Heart left ventricle (tissue), 16 donors: Measurements from ENCODE around the gene TMEM248. TPM values are rescaled to one million over a fixed set of nuclear protein-coding genes. Genes with fewer than 3 reads are reported as not detected.

Source experiments
- ATAC-seq, 4 donors: fragments of 200-7000 bp; cut with Tn5 transposase; one replicate each; pipeline ENCODE4 v1.9.1; 2020 to 2022; ENCODE audit warnings: moderate library complexity in 4 of 4, mild to moderate bottlenecking in 3 of 4, moderate number of reproducible peaks in 1 of 4
- DNase-seq, 5 donors: peaks; one replicate each; pipeline ENCODE4 v3.0.0-alpha.2; 2020
- H3K27ac ChIP-seq, 12 donors: fragments of 200-600 bp; sonication (generic) in 4 of 12; one replicate each; pipeline versions ENCODE4 v1.5.0 to v1.8.0; 2016 to 2022; ENCODE audit warnings: mild to moderate bottlenecking in 2 of 12
- H3K27me3 ChIP-seq, 9 donors: fragments of 200-600 bp; sonication (generic) in 2 of 9; one replicate each; pipeline versions ENCODE4 v1.5.1 to v1.8.0; 2016 to 2022; ENCODE audit warnings: mild to moderate bottlenecking in 3 of 9
- H3K36me3 ChIP-seq, 9 donors: fragments of 200-600 bp; sonication (generic) in 2 of 9; one replicate each; pipeline versions ENCODE4 v1.5.0 to v1.8.0; 2018 to 2022; ENCODE audit warnings: mild to moderate bottlenecking in 2 of 9
- H3K4me1 ChIP-seq, 12 donors: fragments of 200-600 bp; sonication (generic) in 4 of 12; one replicate each; pipeline versions ENCODE4 v1.5.0 to v1.8.0; 2016 to 2022; ENCODE audit warnings: mild to moderate bottlenecking in 3 of 12
- H3K4me3 ChIP-seq, 12 donors: fragments of 200-600 bp; sonication (generic) in 4 of 12; one replicate each; pipeline versions ENCODE4 v1.5.0 to v1.8.0; 2017 to 2022; ENCODE audit warnings: mild to moderate bottlenecking in 9 of 12, moderate library complexity in 4 of 12
- H3K9me3 ChIP-seq, 12 donors: fragments of 200-600 bp; sonication (generic) in 4 of 12; one replicate each; pipeline versions ENCODE4 v1.5.0 to v1.8.0; 2016 to 2022; ENCODE audit warnings: mild to moderate bottlenecking in 1 of 12
- CTCF ChIP-seq, 12 donors: fragments of 200-600 bp; sonication (generic) in 4 of 12; IDR thresholded peaks; one replicate each; pipeline versions ENCODE4 v1.5.0 to v1.8.0; 2018 to 2022; ENCODE audit warnings: antibody characterized with exemption in 12 of 12, mild to moderate bottlenecking in 5 of 12
- POLR2A ChIP-seq, 2 donors: fragments of 450-650 bp; IDR thresholded peaks; one replicate each; pipeline ENCODE4 v1.6.1; 2017; ENCODE audit warnings: antibody characterized with exemption in 2 of 2, mild to moderate bottlenecking in 2 of 2, moderate library complexity in 2 of 2
- WGBS, 4 donors: extraction: QIAGEN DNeasy Blood & Tissue Kit in 2 of 4; methylation state at CpG; one replicate each; pipeline versions ENCODE4 v1.1.5 to v1.1.7; 2013 to 2018; 5-methylcytosine and 5-hydroxymethylcytosine counted together
- intact Hi-C, 10 donors: fragments of 100-400 bp; cut with DNase I; formaldehyde crosslinking; loops; one replicate each; pipeline versions ENCODE4 v1.11.1 to v1.14.2; 2022
- polyA plus RNA-seq, 2 donors: library from polyadenylated mRNA; stranded (reverse); fragments of 200-250 nt; gene quantifications; one replicate each; pipeline ENCODE4 v1.2.3, GENCODE V29; 2013
- total RNA-seq, 9 donors: library from RNA; depleted of rRNA in 2 of 9; stranded (reverse); fragments of >200 nt in 2 of 9; fragmentation: NEBNext Ultra II Directional in 3 of 9; extraction: Animal tissue kit (Norgen Biotek cat#: 25700) in 3 of 9; gene quantifications; one replicate each; pipeline versions ENCODE4 v1.1.0 to v1.2.4, GENCODE V29; 2016 to 2023
- donor health status: ischemic (EF 13 %, LVEDD 7.1; RV severe dilation, severe dysfunction).
- donor health status: healthy with polysubstance abuse.
- donor health status: DM: no; HTN: yes; CAD: no.
- donor health status: DM: no; HTN: no; CAD: no.
- donor health status: ischemic (EF 25% LVEDD 6.9; RV normal size, moderate dysfunction).
- donor health status: ischemic (EF 25% LVEDD 5.7; RV mildly dilated, moderate dysfunction).
- donor health status: healthy.
- donor health status: DM: yes; HTN: yes; CAD: no.
- donor health status: ischemic (EF 35%, LVEDD 5.7; RV mildly dilated, moderate dysfunction).
- donor health status: nonischemic (EF 11% LVEDD 7.7; RV severe dilation, severe dysfunction).
- donor health status: DM: yes; HTN: yes; CAD: no.
- donor health status: PGD.
- donor health status: ischemic (EF 29% LVEDD 5.4; RV normal size, mild dysfunction).
- donor health status: nonischemic (EF 23%, LVEDD 6.1; RV moderate dilation, normal function).

The TMEM248 gene
- total and polyA plus RNA-seq, 11 donors = 12.6 to 121 (median 54.6) TPM

GRCh38 chr7:66894463-66895080 is 26.5 kb upstream of the TMEM248 start:
- no peak for DNase-seq
- H3K9me3 ChIP-seq = no peaks in the 10 kb centered on the region
- 65 to 78% (median 69%) methylated on average over 5 of the region's 5 CpGs for WGBS, 4 donors
- intact Hi-C loops = no loop called here
- TF ChIP-seq CTCF (IDR thresholded peaks at IDR 0.05) = peak in 4 of 12 donors; percentile 12 to 22 (median 18)
- no peak for TF ChIP-seq POLR2A (IDR thresholded peaks at IDR 0.05)
- peaks cover 0 to 47% (median 5%) of the 10 kb centered on the region in 9 donors for H3K36me3 ChIP-seq
- no peak overlapping the region for H3K27ac ChIP-seq
- no peak for ATAC-seq
- H3K4me1 ChIP-seq = no peaks in the 10 kb centered on the region
- H3K4me3 ChIP-seq = no peak overlapping the region
- no peaks in the 10 kb centered on the region for H3K27me3 ChIP-seq

- Histone ChIP-seq H3K4me1 (no peaks in the 10 kb centered on the region), H3K36me3 (peaks cover 0 to 42% (median 5%) of the 10 kb centered on the region in 9 donors), H3K27ac (no peak overlapping the region), H3K4me3 (no peak overlapping the region), H3K27me3 (no peaks in the 10 kb centered on the region), H3K9me3 (no peaks in the 10 kb centered on the region)
- intact Hi-C loops = no loop called here
- WGBS, 4 donors = 83 to 94% (median 87%) methylated on average over 3 of the region's 3 CpGs
- no peak for TF ChIP-seq POLR2A (IDR thresholded peaks at IDR 0.05)
- no peak for ATAC-seq
- DNase-seq = no peak
These were observed 24.6 kb upstream of the TMEM248 start for GRCh38 chr7:66896441-66896840.

- no peaks in the 10 kb centered on the region for H3K9me3 ChIP-seq
- no peak overlapping the region for H3K27ac ChIP-seq
- TF ChIP-seq CTCF (IDR thresholded peaks at IDR 0.05) = no peak
- TF ChIP-seq POLR2A (IDR thresholded peaks at IDR 0.05) = no peak
- H3K4me3 ChIP-seq = no peak overlapping the region
- intact Hi-C loops = no loop called here
- no peaks in the 10 kb centered on the region for H3K4me1 ChIP-seq
- H3K27me3 ChIP-seq = no peaks in the 10 kb centered on the region
- 86 to 89% (median 88%) methylated on average over 7 of the region's 7 CpGs for WGBS, 4 donors
- ATAC-seq (no peak), DNase-seq (no peak)
- peaks cover 0 to 27% (median 5%) of the 10 kb centered on the region in 9 donors for H3K36me3 ChIP-seq
These were observed 21.3 kb upstream of the TMEM248 start for GRCh38 chr7:66899552-66900280.

GRCh38 chr7:66901941-66902843 is 18.8 kb upstream of the TMEM248 start:
- Histone ChIP-seq H3K27me3 (no peaks in the 10 kb centered on the region), H3K9me3 (no peaks in the 10 kb centered on the region), H3K4me1 (no peaks in the 10 kb centered on the region), H3K4me3 (no peak overlapping the region), H3K27ac (no peak overlapping the region), H3K36me3 (peaks cover 0 to 27% (median 3%) of the 10 kb centered on the region in 9 donors)
- DNase-seq (no peak), ATAC-seq (peak in 1 of 4 donors; percentile 21)
- intact Hi-C loops = no loop called here
- TF ChIP-seq POLR2A (IDR thresholded peaks at IDR 0.05) = no peak
- TF ChIP-seq CTCF (IDR thresholded peaks at IDR 0.05) = no peak
- WGBS, 4 donors = 92 to 96% (median 94%) methylated on average over 41 to 47 of the region's 47 CpGs
